Brain microvascular endothelial cell (primary cell): ENCODE measurements around the gene MCOLN2.

ENCODE experiments used
- DNase-seq: peaks from one replicate; pipeline ENCODE4 v3.0.0-alpha.2; 2020
- H3K27ac ChIP-seq: fragments of 250-450 bp; sonication (Bioruptor Pico); 2 replicates; pipeline ENCODE4 v1.5.1; 2020; ENCODE audit warnings: mild to moderate bottlenecking, moderate library complexity
- H3K27me3 ChIP-seq: fragments of 250-450 bp; sonication (Bioruptor Pico); replicated peaks from 2 replicates; pipeline ENCODE4 v1.5.1; 2020; ENCODE audit warnings: mild to moderate bottlenecking
- H3K36me3 ChIP-seq: fragments of 250-450 bp; sonication (Bioruptor Pico); replicated peaks from 2 replicates; pipeline ENCODE4 v1.5.1; 2020; ENCODE audit warnings: mild to moderate bottlenecking
- H3K4me3 ChIP-seq: 2 replicates; pipeline ENCODE4 v1.5.1; 2011; ENCODE audit warnings: low read depth, mild to moderate bottlenecking, control low read depth, low read length, moderate library complexity
- CTCF ChIP-seq: IDR thresholded peaks from 2 replicates; pipeline ENCODE4 v1.5.1; 2011; ENCODE audit warnings: low read depth, mild to moderate bottlenecking, moderate library complexity, low read length, control low read depth, inconsistent platforms; ENCODE audit errors: missing control alignments
- in situ Hi-C: cut with HindIII; loops from 2 replicates; pipeline ENCODE4 v1.10.0; 2017; ENCODE audit warnings: low sequenced_read_pairs, low pct_ligation_motif_present

Gene MCOLN2

GRCh38 chr1:84973498-84974334 lies 23.2 kb downstream of the MCOLN2 start:
- H3K36me3 ChIP-seq, result no peaks in the 10 kb centered on the region
- DNase-seq, result no peak
- in situ Hi-C loops, result no loop called here

GRCh38 chr1:84972377-84972987 lies 24.4 kb downstream of the MCOLN2 start:
- DNase-seq, result no peak
- Histone ChIP-seq H3K4me3 (no peak overlapping the region), H3K36me3 (no peaks in the 10 kb centered on the region), H3K27ac (no peak overlapping the region), H3K27me3 (no peaks in the 10 kb centered on the region)
- TF ChIP-seq CTCF, result no peak
- in situ Hi-C loops, result no loop called here

More at GRCh38 chr1:84973498-84974334, 23.2 kb downstream of the MCOLN2 start:
- Histone ChIP-seq H3K27ac (no peak overlapping the region), H3K27me3 (no peaks in the 10 kb centered on the region), H3K4me3 (no peak overlapping the region)
- TF ChIP-seq CTCF, result no peak

- no peak for DNase-seq
- no peaks in the 10 kb centered on the region for H3K36me3 ChIP-seq
- H3K27me3 ChIP-seq, result no peaks in the 10 kb centered on the region
- no peak overlapping the region for H3K27ac ChIP-seq
- in situ Hi-C loops, result no loop called here
- TF ChIP-seq CTCF, result no peak
- no peak overlapping the region for H3K4me3 ChIP-seq
Measured at GRCh38 chr1:84971957-84972356, 25.0 kb downstream of the MCOLN2 start.

GRCh38 chr1:84969489-84970250 lies 27.2 kb downstream of the MCOLN2 start:
- TF ChIP-seq CTCF, result no peak
- in situ Hi-C loops, result no loop called here
- Histone ChIP-seq H3K27me3 (no peaks in the 10 kb centered on the region), H3K27ac (no peak overlapping the region), H3K4me3 (no peak overlapping the region), H3K36me3 (no peaks in the 10 kb centered on the region)
- no peak for DNase-seq

GRCh38 chr1:84968865-84969264 lies 28.0 kb downstream of the MCOLN2 start:
- Histone ChIP-seq H3K27me3 (no peaks in the 10 kb centered on the region), H3K36me3 (no peaks in the 10 kb centered on the region), H3K4me3 (no peak overlapping the region), H3K27ac (no peak overlapping the region)
- in situ Hi-C loops, result no loop called here
- no peak for TF ChIP-seq CTCF
- DNase-seq, result no peak
